K562 (cell line): ENCODE data around the gene SUMF1. TPM values are rescaled to one million over a fixed set of nuclear protein-coding genes. Genes with fewer than 3 reads are reported as not detected.
A peak's percentile ranks its signal among the peaks of the same experiment; 100 is the strongest.

ENCODE experiments used
- ATAC-seq: fragments of 200-7000 bp; cut with Tn5 transposase; 3 replicates; pipeline ENCODE4 v1.9.1; 2020; ENCODE audit warnings: moderate library complexity
- BruUV-seq: library from RNA; stranded (reverse); fragments of 400-500 nt; replicated peaks from 2 replicates; lab custom pipeline; 2021; lab: Mats Ljungman, UMichigan
- CTCF ChIA-PET: fragments of 300-600 bp; formaldehyde crosslinking; extraction: SDS; loops from one replicate; lab custom pipeline; 2021; ENCODE audit warnings: low intra/inter-chr PET ratio; lab: Yijun Ruan, JAX
- POLR2A ChIA-PET: fragments of 300-600, 350-650 bp; sonication (Branson Sonifier 250); formaldehyde crosslinking; extraction: SDS; loops from one replicate; lab custom pipeline; 2021; ENCODE audit warnings: antibody characterized with exemption, inconsistent platforms; lab: Yijun Ruan, JAX
- DNase-seq, 4 experiments: peaks; one replicate each; pipeline versions ENCODE4 v3.0.0 to v3.0.0-alpha.2; 2011 to 2018; ENCODE audit warnings: low spot score in 3 of 4, mixed read lengths in 3 of 4; ENCODE audit errors: extremely low read depth in 1 of 4
- FAIRE-seq: peaks from 2 replicates; lab custom pipeline; 2011; peaks lifted over from hg19 to GRCh38; lab: Jason Lieb, UNC
- H2AFZ ChIP-seq: 2 replicates; pipeline ENCODE4 v1.6.0; 2011; ENCODE audit warnings: low read depth, low read length, control low read depth, inconsistent platforms
- H3K27ac ChIP-seq: fragments of 200-600 bp; 3 replicates; pipeline ENCODE4 v1.8.0; 2011; ENCODE audit warnings: low read depth, mild to moderate bottlenecking, control low read depth, inconsistent platforms, low read length, moderate library complexity, mixed read lengths; ENCODE audit errors: extremely low read depth
- H3K27me3 ChIP-seq, 2 experiments: fragments of 300-600 bp in 1 of 2; 2 replicates in 1 of 2; 3 replicates in 1 of 2; pipeline versions ENCODE4 v1.6.0 to v1.8.0; 2011; ENCODE audit warnings: inconsistent platforms in 2 of 2, low read length in 2 of 2, mild to moderate bottlenecking in 1 of 2, mixed read lengths in 1 of 2, moderate library complexity in 1 of 2; ENCODE audit not compliant: control insufficient read depth in 2 of 2, insufficient read depth in 2 of 2
- H3K36me3 ChIP-seq: fragments of 300-600 bp; 3 replicates; pipeline ENCODE4 v1.8.0; 2011; ENCODE audit warnings: mild to moderate bottlenecking, low read length, inconsistent platforms; ENCODE audit not compliant: control insufficient read depth, insufficient read depth
- H3K4me1 ChIP-seq, 2 experiments: fragments of 200-600 bp in 1 of 2; replicated peaks in 1 of 2; 2 replicates in 1 of 2; 3 replicates in 1 of 2; pipeline versions ENCODE4 v1.5.1 to v1.8.0; 2011; ENCODE audit warnings: inconsistent platforms in 2 of 2, low read length in 2 of 2, mild to moderate bottlenecking in 1 of 2, mixed read lengths in 1 of 2, moderate library complexity in 1 of 2; ENCODE audit not compliant: control insufficient read depth in 2 of 2, insufficient read depth in 2 of 2
- H3K4me2 ChIP-seq: 2 replicates; pipeline ENCODE4 v1.6.1; 2011; ENCODE audit warnings: low read length, control low read depth, inconsistent platforms, mixed read lengths; ENCODE audit not compliant: insufficient read depth
- H3K4me3 ChIP-seq: fragments of 200-600 bp; sonication (generic), shearing (Covaris generic); 2 replicates; pipeline ENCODE4 v1.5.1; 2016; ENCODE audit warnings: control low read depth, inconsistent platforms
- H3K79me2 ChIP-seq: fragments of 200-600 bp; 3 replicates; pipeline ENCODE4 v1.8.0; 2011; ENCODE audit warnings: low read length, inconsistent platforms; ENCODE audit not compliant: control insufficient read depth, insufficient read depth
- H3K9ac ChIP-seq, 2 experiments: 2 replicates each; pipeline versions ENCODE4 v1.6.0 to v1.6.1; 2011; ENCODE audit warnings: low read depth in 2 of 2, low read length in 2 of 2, control low read depth in 1 of 2, inconsistent platforms in 1 of 2, mild to moderate bottlenecking in 1 of 2, mixed read lengths in 1 of 2; ENCODE audit not compliant: insufficient read depth in 1 of 2
- H3K9me1 ChIP-seq: one replicate; pipeline ENCODE4 v1.6.0; 2011; ENCODE audit warnings: inconsistent platforms, mild to moderate bottlenecking, low read length, moderate library complexity; ENCODE audit not compliant: control insufficient read depth, insufficient read depth
- H3K9me3 ChIP-seq: replicated peaks from 2 replicates; pipeline ENCODE4 v1.5.1; 2011; ENCODE audit warnings: low read depth, low read length, inconsistent platforms; ENCODE audit not compliant: control insufficient read depth, insufficient read depth
- H4K20me1 ChIP-seq: replicated peaks from 2 replicates; pipeline ENCODE4 v1.6.1; 2011; ENCODE audit warnings: low read length, inconsistent platforms, mixed read lengths; ENCODE audit not compliant: control insufficient read depth, insufficient read depth
- CCAR2 ChIP-seq: fragments of 200-400 bp; formaldehyde crosslinking; IDR thresholded peaks from 2 replicates; pipeline ENCODE4 v1.6.1; 2017; ENCODE audit warnings: mild to moderate bottlenecking, low read depth, low read length
- DPF2 ChIP-seq: fragments of 450-650 bp; IDR thresholded peaks from 2 replicates; pipeline ENCODE4 v1.6.1; 2016
- EP300 ChIP-seq: IDR thresholded peaks from 2 replicates; pipeline ENCODE4 v1.6.1; 2012; ENCODE audit warnings: low read length, improper control_type of control experiment
- FOXA3 ChIP-seq, 2 experiments: fragments of 450-650 bp in 1 of 2; sonication (generic) in 1 of 2; formaldehyde crosslinking; IDR thresholded peaks in 1 of 2; conservative IDR thresholded peaks in 1 of 2; 2 replicates each; pipeline versions ENCODE4 v1.4.0 to v1.8.0; 2020 to 2022; ENCODE audit warnings: mild to moderate bottlenecking in 2 of 2, missing genetic modification reagents in 1 of 2
- HLTF ChIP-seq: fragments of 450-650 bp; IDR thresholded peaks from 2 replicates; pipeline ENCODE4 v1.6.1; 2016
- HNRNPL ChIP-seq: fragments of 200-400 bp; formaldehyde crosslinking; IDR thresholded peaks from 2 replicates; pipeline ENCODE4 v1.6.1; 2017; ENCODE audit warnings: low read depth, mild to moderate bottlenecking, low read length
- HSF4 ChIP-seq: fragments of 250-450 bp; sonication (Bioruptor Pico); IDR thresholded peaks from 2 replicates; pipeline ENCODE4 v2.1.2; 2022; ENCODE audit warnings: mild to moderate bottlenecking, moderate library complexity, borderline replicate concordance
- ILK ChIP-seq: fragments of 450-650 bp; IDR thresholded peaks from 2 replicates; pipeline ENCODE4 v1.6.1; 2016; ENCODE audit warnings: missing genetic modification characterization, low read depth, mild to moderate bottlenecking, missing compliant biosample characterization, moderate library complexity, borderline replicate concordance
- NFYB ChIP-seq: IDR thresholded peaks from 2 replicates; pipeline ENCODE4 v1.6.1; 2011; ENCODE audit warnings: mild to moderate bottlenecking, moderate library complexity; ENCODE audit not compliant: insufficient read length; ENCODE audit errors: extremely low read depth
- RBM14 ChIP-seq: fragments of 200-400 bp; formaldehyde crosslinking; IDR thresholded peaks from 2 replicates; pipeline ENCODE4 v1.6.1; 2018; ENCODE audit warnings: low read depth, mild to moderate bottlenecking, low read length, moderate library complexity, borderline replicate concordance; ENCODE audit not compliant: insufficient read depth
- REST ChIP-seq, 2 experiments: fragments of 450-650 bp; formaldehyde crosslinking in 1 of 2; IDR thresholded peaks; 2 replicates each; pipeline versions ENCODE4 v1.4.0 to v1.6.1; 2014 to 2020; ENCODE audit warnings: mild to moderate bottlenecking in 2 of 2, borderline replicate concordance in 1 of 2, low read depth in 1 of 2
- SAFB ChIP-seq: fragments of 200-400 bp; formaldehyde crosslinking; IDR thresholded peaks from 2 replicates; pipeline ENCODE4 v1.6.1; 2017; ENCODE audit warnings: low read depth, low read length, borderline replicate concordance
- SAP30 ChIP-seq: fragments of 200-600 bp; sonication (generic); IDR thresholded peaks from 2 replicates; pipeline ENCODE4 v1.6.1; 2012; ENCODE audit warnings: borderline replicate concordance, low read depth, mild to moderate bottlenecking, moderate library complexity, low read length, control low read depth, inconsistent platforms; ENCODE audit not compliant: insufficient read depth, poor library complexity, severe bottlenecking
- TEAD1 ChIP-seq, 2 experiments: fragments of 450-650 bp in 1 of 2; sonication (generic) in 1 of 2; formaldehyde crosslinking; IDR thresholded peaks; 2 replicates each; pipeline versions ENCODE4 v1.4.0 to v1.8.0; 2020 to 2022; ENCODE audit warnings: mild to moderate bottlenecking in 2 of 2, missing genetic modification reagents in 1 of 2
- ZKSCAN3 ChIP-seq: fragments of 250-450 bp; sonication (Bioruptor Pico); IDR thresholded peaks from 2 replicates; pipeline ENCODE4 v1.4.0; 2020
- ZNF282 ChIP-seq: sonication (generic); formaldehyde crosslinking; IDR thresholded peaks from 2 replicates; pipeline ENCODE4 v1.8.1; 2023; ENCODE audit warnings: missing genetic modification reagents
- WGBS: fragments of 100-300 bp; shearing (Covaris generic); methylation state at CpG from one replicate; pipeline ENCODE4 v1.1.6; 2016; ENCODE audit warnings: low coverage, mixed read lengths; ENCODE audit not compliant: insufficient coverage; ENCODE audit errors: missing lambda C conversion rate; 5-methylcytosine and 5-hydroxymethylcytosine counted together
- in situ Hi-C: fragments of 300-500 bp; cut with MboI; formaldehyde crosslinking; loops from 4 replicates; pipeline ENCODE4 v1.15.0; 2018; ENCODE audit warnings: inconsistent platforms, mixed read lengths
- intact Hi-C: fragments of 100-400 bp; cut with micrococcal nuclease; formaldehyde crosslinking; loops from 2 replicates; pipeline ENCODE4 v1.14.2; 2022
- polyA plus RNA-seq, 8 experiments: library from polyadenylated mRNA; depleted of rRNA in 4 of 8; stranded (reverse) in 5 of 8; unstranded in 3 of 8; fragments of >200 nt; fragmentation: Nextera tagmentation in 2 of 8; fragmentation: Illumina TruSeq in 1 of 8; extraction: Ambion mirVana in 2 of 8; extraction: Trizol in 1 of 8; gene quantifications; 2 replicates each; pipeline versions ENCODE4 v1.2.1 to v1.2.3, GENCODE V29; 2011 to 2014; ENCODE audit warnings: inconsistent platforms in 1 of 8, missing spikeins in 1 of 8
- total RNA-seq, 7 experiments: library from RNA; depleted of rRNA in 6 of 7; stranded (reverse); fragments of >200 nt in 6 of 7; fragmentation: Illumina TruSeq in 2 of 7; extraction: Trizol in 2 of 7; gene quantifications; 2 replicates each; pipeline versions ENCODE4 v1.2.1 to v1.2.3, GENCODE V29; 2011 to 2021; ENCODE audit warnings: low replicate concordance in 1 of 7

SUMF1 gene
- total and polyA plus RNA-seq, 9 of the 15 experiments (the other 6 are each of a cell fraction or from before 2014, with no cell fraction given), result 1.3 to 7.4 (median 4.2) TPM

GRCh38 chr3:4496087-4496452 lies 29.0 kb upstream of the SUMF1 start:
- peaks cover 17 to 25% of the 10 kb centered on the region in 2 experiments for H3K4me1 ChIP-seq
- H3K9ac ChIP-seq, result no peak overlapping the region
- no peak overlapping the region for H2AFZ ChIP-seq
- no peaks in the 10 kb centered on the region for H4K20me1 ChIP-seq
- POLR2A ChIA-PET, result interaction anchor here (0.6 to 5.3 kb wide), 7 partner anchors 10 to 36 kb away, joined by 3 to 220 read pairs (median 40); partner anchors contain the start of gene SUMF1
- H3K27ac ChIP-seq, result no peak overlapping the region
- FAIRE-seq (peak; percentile 32), DNase-seq (no peak), ATAC-seq (no peak)
- in situ Hi-C loops, result no loop called here
- WGBS, result 25% methylated on average over 3 of the region's 3 CpGs
- H3K9me1 ChIP-seq, result peaks cover 4% of the 10 kb centered on the region
- peak overlapping the region; percentile 92; the same call in 1 of the 2 replicates for H3K4me2 ChIP-seq
- H3K36me3 ChIP-seq, result peaks cover 4% of the 10 kb centered on the region; the same call in 1 of the 3 replicates
- no TSS peak for BruUV-seq
- CTCF ChIA-PET, result no interaction called here
- intact Hi-C loops, result no loop called here
- H3K4me3 ChIP-seq, result no peak overlapping the region
- no peaks in the 10 kb centered on the region for H3K9me3 ChIP-seq
- peaks cover 17% of the 10 kb centered on the region; the same call in 2 of the 3 replicates for H3K79me2 ChIP-seq
- no peaks in the 10 kb centered on the region for H3K27me3 ChIP-seq
- TF ChIP-seq SAFB, result no peak
- TF ChIP-seq REST (IDR thresholded peaks at IDR 0.05; ENCODE audit: borderline replicate concordance), result no peak
- no peak for TF ChIP-seq REST (CRISPR knock-in tag; IDR thresholded peaks at IDR 0.05; ENCODE audit: low read depth)
- TF ChIP-seq SAP30, result no peak
- TF ChIP-seq ZKSCAN3 (CRISPR knock-in tag), result no peak
- TF ChIP-seq NFYB, result no peak
- TF ChIP-seq HNRNPL, result no peak
- TF ChIP-seq CCAR2, result no peak
- TF ChIP-seq RBM14, result no peak
- no peak for TF ChIP-seq TEAD1 (CRISPR knock-in tag; IDR thresholded peaks at IDR 0.05)
- TF ChIP-seq ILK (tag), result no peak
- TF ChIP-seq DPF2, result no peak
- TF ChIP-seq EP300, result no peak
- TF ChIP-seq ZNF282 (CRISPR knock-in tag), result no peak
- no peak for TF ChIP-seq HSF4
- no peak for TF ChIP-seq HLTF
- no peak for TF ChIP-seq FOXA3 (CRISPR knock-in tag; conservative IDR thresholded peaks at IDR 0.05 in 1 of 2, IDR thresholded peaks at IDR 0.05 in 1 of 2)
